IMR-90 (cell line): Measurements from ENCODE around the gene COL5A1. TPM values are rescaled to one million over a fixed set of nuclear protein-coding genes. Genes with fewer than 3 reads are reported as not detected.

Experiments
- ATAC-seq: fragments of 200-7000 bp; cut with Tn5 transposase; 2 replicates; pipeline ENCODE4 v1.9.1; 2020; ENCODE audit warnings: low read depth, mild to moderate bottlenecking, moderate library complexity
- BruUV-seq: library from RNA; stranded (reverse); fragments of 400-500 nt; replicated peaks from 2 replicates; lab custom pipeline; 2021; lab: Mats Ljungman, UMichigan
- CTCF ChIA-PET: fragments of 300-600 bp; formaldehyde crosslinking; extraction: SDS; loops from one replicate; lab custom pipeline; 2021; ENCODE audit warnings: antibody characterized with exemption; lab: Yijun Ruan, JAX
- POLR2A ChIA-PET: fragments of 300-600 bp; sonication (Branson Sonifier 250); formaldehyde crosslinking; loops from one replicate; lab custom pipeline; 2022; ENCODE audit warnings: antibody characterized with exemption; ENCODE audit not compliant: unreplicated experiment; lab: Charles Lee
- DNase-seq: peaks from one replicate; pipeline ENCODE4 v3.0.0; 2013
- H2AFZ ChIP-seq: replicated peaks from 2 replicates; pipeline ENCODE3; 2013; ENCODE audit warnings: low read length, mild to moderate bottlenecking; ENCODE audit not compliant: poor library complexity
- H2AK5ac ChIP-seq: 2 replicates; pipeline ENCODE4 v1.6.1; 2013; ENCODE audit warnings: low read depth, low read length, inconsistent platforms
- H2AK9ac ChIP-seq: replicated peaks from 2 replicates; pipeline ENCODE3; 2013; ENCODE audit warnings: mild to moderate bottlenecking, low read depth, low read length, moderate library complexity; ENCODE audit not compliant: poor library complexity
- H2BK120ac ChIP-seq: 2 replicates; pipeline ENCODE4 v1.6.1; 2013; ENCODE audit warnings: low read depth, low read length, inconsistent platforms
- H2BK15ac ChIP-seq: 3 replicates; pipeline ENCODE4 v1.6.1; 2013; ENCODE audit warnings: low read depth, low read length, inconsistent platforms
- H2BK20ac ChIP-seq: 2 replicates; pipeline ENCODE4 v1.6.1; 2013; ENCODE audit warnings: low read depth, mild to moderate bottlenecking, inconsistent platforms, low read length, moderate library complexity
- H2BK5ac ChIP-seq: 2 replicates; pipeline ENCODE4 v1.6.1; 2013; ENCODE audit warnings: mild to moderate bottlenecking, low read depth, low read length, inconsistent platforms; ENCODE audit not compliant: poor library complexity, severe bottlenecking
- H3K14ac ChIP-seq: replicated peaks from 2 replicates; pipeline ENCODE4 v1.6.1; 2013; ENCODE audit warnings: low read depth, low read length, inconsistent platforms
- H3K18ac ChIP-seq: 2 replicates; pipeline ENCODE4 v1.6.1; 2013; ENCODE audit warnings: low read depth, low read length, control low read depth
- H3K23ac ChIP-seq: 2 replicates; pipeline ENCODE4 v1.6.1; 2013; ENCODE audit warnings: low read depth, low read length, inconsistent platforms
- H3K27ac ChIP-seq: 2 replicates; pipeline ENCODE4 v1.5.1; 2013; ENCODE audit warnings: mild to moderate bottlenecking, control low read depth, low read length; ENCODE audit not compliant: insufficient read depth
- H3K27me3 ChIP-seq: 2 replicates; pipeline ENCODE4 v1.6.1; 2013; ENCODE audit warnings: low read length; ENCODE audit not compliant: control insufficient read depth, insufficient read depth
- H3K36me3 ChIP-seq: 2 replicates; pipeline ENCODE4 v1.6.1; 2013; ENCODE audit warnings: low read length, mixed read lengths; ENCODE audit not compliant: control insufficient read depth, insufficient read depth
- H3K4ac ChIP-seq: 2 replicates; pipeline ENCODE4 v1.6.1; 2013; ENCODE audit warnings: low read depth, low read length, inconsistent platforms
- H3K4me1 ChIP-seq: 2 replicates; pipeline ENCODE4 v1.6.1; 2013; ENCODE audit warnings: low read length, mixed read lengths; ENCODE audit not compliant: control insufficient read depth, insufficient read depth
- H3K4me2 ChIP-seq: 2 replicates; pipeline ENCODE4 v1.6.1; 2013; ENCODE audit warnings: low read depth, mild to moderate bottlenecking, control low read depth, low read length, moderate library complexity
- H3K4me3 ChIP-seq: 2 replicates; pipeline ENCODE4 v1.5.1; 2013; ENCODE audit warnings: low read depth, mild to moderate bottlenecking, control low read depth, low read length, moderate library complexity; ENCODE audit not compliant: insufficient read depth
- H3K56ac ChIP-seq: 2 replicates; pipeline ENCODE4 v1.6.1; 2013; ENCODE audit warnings: low read length, inconsistent platforms; ENCODE audit not compliant: insufficient read depth; ENCODE audit errors: extremely low read depth
- H3K79me1 ChIP-seq, 2 experiments: 2 replicates each; pipeline ENCODE4 v1.6.1; 2013; ENCODE audit warnings: low read length in 2 of 2, inconsistent platforms in 1 of 2, low read depth in 1 of 2
- H3K9ac ChIP-seq: 2 replicates; pipeline ENCODE4 v1.6.1; 2013; ENCODE audit warnings: low read depth, low read length, control low read depth
- H3K9me1 ChIP-seq: 2 replicates; pipeline ENCODE4 v1.6.1; 2013; ENCODE audit warnings: low read length, inconsistent platforms; ENCODE audit not compliant: insufficient read depth
- H3K9me3 ChIP-seq: 2 replicates; pipeline ENCODE4 v1.6.1; 2013; ENCODE audit warnings: low read length; ENCODE audit not compliant: control insufficient read depth, insufficient read depth
- H4K20me1 ChIP-seq: 2 replicates; pipeline ENCODE4 v1.6.1; 2013; ENCODE audit warnings: low read length, inconsistent platforms; ENCODE audit not compliant: insufficient read depth
- H4K5ac ChIP-seq: 2 replicates; pipeline ENCODE4 v1.6.1; 2013; ENCODE audit warnings: mild to moderate bottlenecking, low read depth, low read length, control low read depth
- H4K8ac ChIP-seq, 2 experiments: 2 replicates each; pipeline ENCODE4 v1.6.1; 2013; ENCODE audit warnings: low read depth in 2 of 2, low read length in 2 of 2, control low read depth in 1 of 2, inconsistent platforms in 1 of 2
- H4K91ac ChIP-seq: 2 replicates; pipeline ENCODE4 v1.6.1; 2013; ENCODE audit warnings: low read depth, low read length, inconsistent platforms; ENCODE audit not compliant: insufficient read depth
- CHD1 ChIP-seq: IDR thresholded peaks from 2 replicates; pipeline ENCODE4 v1.6.1; 2012; ENCODE audit warnings: low read depth, low read length, improper control_type of control experiment
- MAZ ChIP-seq: IDR thresholded peaks from 2 replicates; pipeline ENCODE4 v1.6.1; 2012; ENCODE audit warnings: low read depth, mild to moderate bottlenecking, low read length, improper control_type of control experiment, moderate library complexity, borderline replicate concordance
- MXI1 ChIP-seq: IDR thresholded peaks from 2 replicates; pipeline ENCODE4 v1.6.1; 2012; ENCODE audit warnings: low read depth, mild to moderate bottlenecking, low read length, moderate library complexity, borderline replicate concordance
- NFE2L2 ChIP-seq: fragments of 150-350 bp; IDR thresholded peaks from 2 replicates; pipeline ENCODE4 v1.6.1; 2016; ENCODE audit warnings: low read depth, mild to moderate bottlenecking, low read length
- RAD21 ChIP-seq: IDR thresholded peaks from 2 replicates; pipeline ENCODE4 v1.6.1; 2012; ENCODE audit warnings: low read length, improper control_type of control experiment
- RCOR1 ChIP-seq: IDR thresholded peaks from 2 replicates; pipeline ENCODE4 v1.6.1; 2012; ENCODE audit warnings: mild to moderate bottlenecking, low read length, improper control_type of control experiment; ENCODE audit not compliant: insufficient replicate concordance
- RFX5 ChIP-seq: IDR thresholded peaks from 2 replicates; pipeline ENCODE4 v1.8.0; 2012; ENCODE audit warnings: low read depth, mild to moderate bottlenecking, low read length, moderate library complexity
- WGBS, 2 experiments: methylation state at CpG; one replicate each; pipeline versions ENCODE4 v1.1.5 to v1.1.7; 2013; ENCODE audit warnings: missing lambda C conversion rate in 2 of 2; ENCODE audit not compliant: insufficient read length in 1 of 2; ENCODE audit errors: extremely low coverage in 2 of 2; 5-methylcytosine and 5-hydroxymethylcytosine counted together
- dilution Hi-C: fragments of 300-500 bp; cut with HindIII; formaldehyde crosslinking; loops from one replicate; pipeline ENCODE4 v1.14.3; 2018; ENCODE audit warnings: low sequenced_read_pairs; ENCODE audit not compliant: unreplicated experiment
- in situ Hi-C: fragments of 300-500 bp; cut with MboI; formaldehyde crosslinking; loops from 3 replicates; pipeline ENCODE4 v1.14.3; 2019; ENCODE audit warnings: low sequenced_read_pairs, inconsistent platforms, mixed read lengths
- intact Hi-C: fragments of 100-400 bp; cut with micrococcal nuclease; formaldehyde crosslinking; loops from 2 replicates; pipeline ENCODE4 v1.10.0; 2022
- polyA plus RNA-seq, 3 experiments: library from polyadenylated mRNA; depleted of rRNA; stranded (reverse); fragments of >200 nt; gene quantifications; 2 replicates each; pipeline ENCODE4 v1.2.3, GENCODE V29; 2012; ENCODE audit warnings: low replicate concordance in 1 of 3
- total RNA-seq: library from RNA; depleted of rRNA; stranded (reverse); fragments of >200 nt; gene quantifications from 2 replicates; pipeline ENCODE4 v1.2.3, GENCODE V29; 2012

Gene COL5A1
- total and polyA plus RNA-seq, 2 of the 4 experiments (the other 2 are of a cell fraction) = 19.2 to 173 TPM

- no peak for TF ChIP-seq MXI1
- TF ChIP-seq RFX5 = no peak
- no peak for TF ChIP-seq CHD1
- no peak for TF ChIP-seq MAZ
- TF ChIP-seq RCOR1 = no peak
- no peak for TF ChIP-seq RAD21
- no peak for TF ChIP-seq NFE2L2
- Histone ChIP-seq H3K27ac (no peak overlapping the region), H3K56ac (no peak overlapping the region), H2AK5ac (no peak overlapping the region), H4K8ac (no peak overlapping the region), H3K18ac (no peak overlapping the region), H3K79me1 (peaks cover 4 to 12% of the 10 kb centered on the region in 2 experiments; a peak in 3 of 4 replicates), H3K23ac (no peak overlapping the region), H3K4me3 (no peak overlapping the region), H3K9ac (no peak overlapping the region), H3K36me3 (peaks cover 94% of the 10 kb centered on the region), H2BK5ac (no peak overlapping the region), H2AFZ (no peak overlapping the region), H2BK20ac (no peak overlapping the region), H3K14ac (no peak overlapping the region), H3K27me3 (no peaks in the 10 kb centered on the region), H4K91ac (no peak overlapping the region), H2AK9ac (no peak overlapping the region), H3K9me3 (no peaks in the 10 kb centered on the region), H3K4me2 (no peak overlapping the region), H3K4me1 (no peaks in the 10 kb centered on the region), H3K9me1 (0 out of 2 replicates have a peak, but pooled peaks cover 3% of the 10 kb centered on the region), H2BK15ac (no peak overlapping the region), H4K20me1 (peaks cover 28% of the 10 kb centered on the region), H4K5ac (no peak overlapping the region), H3K4ac (no peak overlapping the region), H2BK120ac (no peak overlapping the region)
- no peak for ATAC-seq
- DNase-seq = no peak
- dilution Hi-C loops = no loop called here
- POLR2A ChIA-PET = no interaction called here
- CTCF ChIA-PET = no interaction called here
- intact Hi-C loops = no loop called here
- WGBS, 2 experiments = 98% methylated on average over 7 of the region's 25 CpGs; no CpG with 5 or more reads in 1 of the 2 experiments
- in situ Hi-C loops = no loop called here
- BruUV-seq = no TSS peak
These were observed 193.4 kb downstream of the COL5A1 start for GRCh38 chr9:134834957-134835419.
